ENCODE data around the gene NUP37.

DNA sequence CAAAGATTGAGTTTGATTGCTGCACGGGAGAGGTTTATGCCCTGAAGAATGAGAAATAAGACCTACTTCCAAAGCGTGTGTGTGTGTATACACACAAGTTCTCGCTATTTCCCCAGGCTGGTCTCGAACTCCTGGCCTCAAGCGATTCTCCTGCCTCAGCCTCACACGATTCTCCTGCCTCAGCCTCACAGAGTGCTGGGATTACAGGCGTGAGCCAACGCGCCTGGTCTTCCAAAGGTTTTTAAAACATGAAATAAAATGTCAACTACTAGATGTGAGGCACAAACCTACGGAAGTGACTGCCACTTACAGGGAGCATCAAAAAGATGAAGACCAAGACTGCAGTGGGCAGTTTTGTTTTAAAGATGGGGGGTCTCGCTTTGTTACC lies 57.5 kb downstream of the NUP37 start:
- no peak for TF ChIP-seq POLR2A (IDR thresholded peaks at IDR 0.05)
- TF ChIP-seq, protein P1, sequence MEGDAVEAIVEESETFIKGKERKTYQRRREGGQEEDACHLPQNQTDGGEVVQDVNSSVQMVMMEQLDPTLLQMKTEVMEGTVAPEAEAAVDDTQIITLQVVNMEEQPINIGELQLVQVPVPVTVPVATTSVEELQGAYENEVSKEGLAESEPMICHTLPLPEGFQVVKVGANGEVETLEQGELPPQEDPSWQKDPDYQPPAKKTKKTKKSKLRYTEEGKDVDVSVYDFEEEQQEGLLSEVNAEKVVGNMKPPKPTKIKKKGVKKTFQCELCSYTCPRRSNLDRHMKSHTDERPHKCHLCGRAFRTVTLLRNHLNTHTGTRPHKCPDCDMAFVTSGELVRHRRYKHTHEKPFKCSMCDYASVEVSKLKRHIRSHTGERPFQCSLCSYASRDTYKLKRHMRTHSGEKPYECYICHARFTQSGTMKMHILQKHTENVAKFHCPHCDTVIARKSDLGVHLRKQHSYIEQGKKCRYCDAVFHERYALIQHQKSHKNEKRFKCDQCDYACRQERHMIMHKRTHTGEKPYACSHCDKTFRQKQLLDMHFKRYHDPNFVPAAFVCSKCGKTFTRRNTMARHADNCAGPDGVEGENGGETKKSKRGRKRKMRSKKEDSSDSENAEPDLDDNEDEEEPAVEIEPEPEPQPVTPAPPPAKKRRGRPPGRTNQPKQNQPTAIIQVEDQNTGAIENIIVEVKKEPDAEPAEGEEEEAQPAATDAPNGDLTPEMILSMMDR (IDR thresholded peaks at IDR 0.05) = no peak
- no peak for TF ChIP-seq EP300 (IDR thresholded peaks at IDR 0.05)
- no peak for TF ChIP-seq POLR2AphosphoS5 (IDR thresholded peaks at IDR 0.05)
